ENCODE results near the gene MRPS6.

The MRPS6 gene

DNA sequence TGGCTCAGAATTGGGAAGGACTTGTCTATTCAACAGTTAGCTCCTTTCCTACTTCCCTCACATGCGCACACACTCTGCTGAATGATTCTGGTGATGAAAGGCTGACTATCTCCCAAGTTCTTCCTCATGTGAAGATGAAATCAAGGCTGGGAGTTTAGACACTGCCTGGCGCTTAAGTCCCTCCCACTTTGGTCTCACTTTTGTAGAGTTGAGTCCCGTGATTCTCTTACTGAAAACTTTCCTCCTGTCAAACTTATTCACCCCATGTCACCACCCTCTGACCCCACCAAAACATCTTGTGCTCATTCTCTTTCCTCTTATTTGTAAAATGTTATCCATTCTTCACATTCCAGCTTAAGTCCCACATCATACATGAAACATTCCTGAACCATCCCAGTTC, 8.4 kb upstream of the MRPS6 start:
- H3K4me1 ChIP-seq (ENCODE audit: control insufficient read depth, insufficient read depth, low read length): no peaks in the 10 kb centered on the region
- no peaks in the 10 kb centered on the region for H3K36me3 ChIP-seq (ENCODE audit: control insufficient read depth, insufficient read depth, low read length)
- H3K27me3 ChIP-seq (ENCODE audit: control insufficient read depth, insufficient read depth, low read length): no peaks in the 10 kb centered on the region
- no peaks in the 10 kb centered on the region for H3K9me3 ChIP-seq (ENCODE audit: control insufficient read depth, insufficient read depth, low read length)
- no peak overlapping the region for H3K27ac ChIP-seq (ENCODE audit: low read length)
- H3K4me3 ChIP-seq (ENCODE audit: low read length): no peak overlapping the region
- no CpG with 5 or more reads among the region's 3 CpGs for WGBS (ENCODE audit: insufficient coverage, insufficient read length)
- no peak for DNase-seq (ENCODE audit: low read depth, low spot score)

DNA sequence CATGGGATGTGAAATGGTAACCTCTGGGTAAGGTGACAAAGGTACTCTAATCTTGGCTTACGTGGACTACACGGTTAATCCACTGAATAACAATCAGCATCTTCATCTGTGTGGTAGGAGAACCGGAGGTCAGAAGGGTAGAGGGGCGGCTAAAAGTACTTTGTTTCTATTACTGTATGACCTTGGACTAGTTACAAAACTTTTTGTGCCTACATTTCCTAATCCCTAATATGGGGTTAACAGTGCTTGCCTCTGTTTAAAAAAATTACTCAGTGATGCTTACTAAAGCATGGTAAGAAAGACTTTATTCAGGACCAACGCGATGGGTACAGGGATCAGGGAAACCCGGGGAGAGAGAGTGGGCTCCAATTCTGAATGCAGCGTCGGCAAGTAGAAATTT, 1.7 kb upstream of the MRPS6 start:
- H3K36me3 ChIP-seq (ENCODE audit: control insufficient read depth, insufficient read depth, low read length): no peaks in the 10 kb centered on the region
- no CpG with 5 or more reads among the region's 9 CpGs for WGBS (ENCODE audit: insufficient coverage, insufficient read length)

DNA sequence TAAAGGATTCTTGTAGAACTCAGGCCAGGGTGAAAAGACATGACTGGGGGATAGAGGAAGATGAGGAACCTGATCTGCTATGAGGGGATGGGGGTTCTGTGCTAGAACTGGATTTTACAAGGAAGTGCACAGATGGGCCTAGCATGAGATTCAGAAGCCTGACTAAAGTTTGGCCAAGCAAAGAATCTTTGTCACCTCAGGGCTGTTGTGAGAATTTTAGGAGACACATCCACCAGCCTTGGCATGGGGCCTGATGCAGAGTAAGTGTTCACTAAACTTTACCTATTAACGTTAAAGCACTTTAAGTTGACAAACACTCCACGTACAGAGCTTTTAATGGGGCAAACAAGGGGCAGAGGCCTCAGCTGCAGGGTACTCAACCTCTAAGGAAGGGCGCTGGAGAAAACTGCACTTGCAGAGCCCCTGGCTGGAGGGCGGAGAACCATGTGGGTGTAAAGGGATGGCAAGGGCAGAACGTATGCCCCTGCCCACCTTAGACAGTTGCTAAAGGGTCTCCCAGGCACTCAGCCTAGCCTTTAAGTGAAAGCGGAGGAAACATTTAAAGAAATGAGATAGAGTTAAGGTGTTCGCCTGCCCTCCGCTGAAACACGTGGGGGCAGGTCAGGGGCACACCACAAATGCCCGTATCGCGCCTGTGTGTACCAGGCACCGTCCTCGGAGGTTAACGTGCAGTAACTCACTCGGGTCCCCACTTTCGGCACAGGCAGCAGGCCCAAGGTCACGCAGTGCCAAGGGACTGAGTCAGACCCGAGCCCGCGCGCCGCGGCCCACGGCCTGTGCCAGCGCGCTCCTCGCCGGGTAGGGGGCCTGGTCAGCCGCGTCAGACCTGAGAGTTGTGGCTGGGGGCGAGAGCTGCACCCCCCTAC, 990 bp upstream of the MRPS6 start:
- DNase-seq (ENCODE audit: low read depth, low spot score): no peak
- H3K9me3 ChIP-seq (ENCODE audit: control insufficient read depth, insufficient read depth, low read length): no peaks in the 10 kb centered on the region
- H3K36me3 ChIP-seq (ENCODE audit: control insufficient read depth, insufficient read depth, low read length): no peaks in the 10 kb centered on the region
- H3K27ac ChIP-seq (ENCODE audit: low read length): no peak overlapping the region
- peaks cover 5% of the 10 kb centered on the region; the same call in 1 of the 2 replicates for H3K4me1 ChIP-seq (ENCODE audit: control insufficient read depth, insufficient read depth, low read length)
- no CpG with 5 or more reads among the region's 32 CpGs for WGBS (ENCODE audit: insufficient coverage, insufficient read length)
- 0 out of 2 replicates have a peak, but pooled peaks cover 2% of the 10 kb centered on the region for H3K27me3 ChIP-seq (ENCODE audit: control insufficient read depth, insufficient read depth, low read length)
- peak overlapping the region; percentile 48; the same call in 1 of the 2 replicates for H3K4me3 ChIP-seq (ENCODE audit: low read length)

More for the DNA sequence above, 1.7 kb upstream of the MRPS6 start:
- Histone ChIP-seq H3K4me3 (ENCODE audit: low read length) (no peak overlapping the region), H3K4me1 (ENCODE audit: control insufficient read depth, insufficient read depth, low read length) (peaks cover 4% of the 10 kb centered on the region; the same call in 1 of the 2 replicates), H3K27ac (ENCODE audit: low read length) (no peak overlapping the region), H3K9me3 (ENCODE audit: control insufficient read depth, insufficient read depth, low read length) (no peaks in the 10 kb centered on the region), H3K27me3 (ENCODE audit: control insufficient read depth, insufficient read depth, low read length) (0 out of 2 replicates have a peak, but pooled peaks cover 2% of the 10 kb centered on the region)
- no peak for DNase-seq (ENCODE audit: low read depth, low spot score)

DNA sequence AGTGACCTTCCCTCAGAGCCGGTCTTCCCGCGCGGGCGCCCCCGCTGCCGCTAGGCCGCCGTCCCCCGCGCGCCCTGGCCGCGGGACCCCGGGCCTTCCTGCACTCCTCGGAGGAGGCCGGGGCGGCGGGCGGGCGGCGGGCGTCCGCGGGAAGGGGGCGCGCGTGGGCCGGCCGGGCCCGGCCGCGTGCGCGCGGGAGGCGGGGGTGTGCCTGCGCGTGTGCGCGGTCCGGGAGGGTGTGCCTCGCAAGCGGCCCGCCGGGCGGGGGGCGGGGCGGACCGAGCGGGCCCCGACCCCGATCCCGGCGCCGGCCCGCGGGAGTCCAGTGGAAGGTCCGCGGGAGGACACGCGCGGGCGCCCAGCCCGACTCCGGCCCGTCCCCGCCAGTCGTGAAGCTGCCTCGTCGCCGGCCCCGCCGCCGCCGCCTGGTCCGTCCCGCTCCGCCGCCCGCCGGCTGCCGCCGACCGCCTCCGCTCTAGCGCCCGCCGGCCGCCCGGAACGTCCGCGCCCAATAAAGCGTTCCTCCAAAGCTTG, 438 bp downstream of the MRPS6 start:
- Histone ChIP-seq H3K4me1 (ENCODE audit: control insufficient read depth, insufficient read depth, low read length) (peaks cover 5% of the 10 kb centered on the region; the same call in 1 of the 2 replicates), H3K27ac (ENCODE audit: low read length) (no peak overlapping the region), H3K27me3 (ENCODE audit: control insufficient read depth, insufficient read depth, low read length) (0 out of 2 replicates have a peak, but pooled peaks cover 2% of the 10 kb centered on the region), H3K9me3 (ENCODE audit: control insufficient read depth, insufficient read depth, low read length) (no peaks in the 10 kb centered on the region), H3K4me3 (ENCODE audit: low read length) (peak overlapping the region; percentile 88), H3K36me3 (ENCODE audit: control insufficient read depth, insufficient read depth, low read length) (no peaks in the 10 kb centered on the region)
- WGBS (ENCODE audit: insufficient coverage, insufficient read length): no CpG with 5 or more reads among the region's 95 CpGs
- no peak for DNase-seq (ENCODE audit: low read depth, low spot score)

DNA sequence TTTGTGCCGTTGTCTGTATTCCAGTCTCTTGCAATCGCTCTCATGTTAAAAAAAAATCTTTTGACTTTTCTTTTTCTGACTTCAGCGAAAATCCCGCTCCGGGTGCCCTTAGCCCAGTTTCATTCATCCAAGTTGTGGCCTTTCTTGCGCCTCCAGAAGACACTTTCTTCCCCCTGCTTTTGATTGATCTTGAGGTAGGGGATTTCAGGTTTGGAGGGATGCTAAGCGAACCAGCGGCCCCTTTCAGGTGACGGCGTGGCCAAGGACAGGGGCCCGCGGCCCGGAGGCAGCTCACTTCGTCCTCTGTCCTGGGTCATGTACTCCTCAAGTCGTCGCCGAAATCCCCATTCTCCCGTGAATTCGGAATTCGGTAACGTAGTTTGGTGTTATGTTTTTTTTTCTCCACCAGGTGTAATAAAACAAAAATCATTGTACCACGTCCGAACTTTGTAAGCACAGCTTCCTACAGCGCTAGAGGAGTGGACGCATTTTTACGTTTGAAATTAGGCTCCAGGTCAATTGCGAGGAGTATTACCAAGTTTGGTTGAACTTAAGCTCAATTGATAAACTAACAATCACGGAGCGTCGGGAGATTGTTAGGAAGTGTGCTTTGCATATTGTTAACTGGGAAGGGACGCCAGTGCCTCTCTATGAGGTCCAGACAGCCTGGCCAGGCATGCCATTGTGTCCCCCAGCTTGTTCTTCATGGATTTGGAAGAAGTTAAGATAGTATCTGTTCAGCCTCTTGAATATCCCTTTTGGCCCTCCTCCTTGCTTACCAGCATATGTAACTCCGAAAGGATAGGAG, 1.1 kb downstream of the MRPS6 start:
- H3K36me3 ChIP-seq (ENCODE audit: control insufficient read depth, insufficient read depth, low read length): no peaks in the 10 kb centered on the region
- no CpG with 5 or more reads among the region's 32 CpGs for WGBS (ENCODE audit: insufficient coverage, insufficient read length)
- H3K4me3 ChIP-seq (ENCODE audit: low read length): peak overlapping the region; percentile 88; the same call in 1 of the 2 replicates
- H3K27me3 ChIP-seq (ENCODE audit: control insufficient read depth, insufficient read depth, low read length): 0 out of 2 replicates have a peak, but pooled peaks cover 2% of the 10 kb centered on the region
- no peaks in the 10 kb centered on the region for H3K9me3 ChIP-seq (ENCODE audit: control insufficient read depth, insufficient read depth, low read length)
- peaks cover 5% of the 10 kb centered on the region; the same call in 1 of the 2 replicates for H3K4me1 ChIP-seq (ENCODE audit: control insufficient read depth, insufficient read depth, low read length)
- H3K27ac ChIP-seq (ENCODE audit: low read length): no peak overlapping the region
- no peak for DNase-seq (ENCODE audit: low read depth, low spot score)

DNA sequence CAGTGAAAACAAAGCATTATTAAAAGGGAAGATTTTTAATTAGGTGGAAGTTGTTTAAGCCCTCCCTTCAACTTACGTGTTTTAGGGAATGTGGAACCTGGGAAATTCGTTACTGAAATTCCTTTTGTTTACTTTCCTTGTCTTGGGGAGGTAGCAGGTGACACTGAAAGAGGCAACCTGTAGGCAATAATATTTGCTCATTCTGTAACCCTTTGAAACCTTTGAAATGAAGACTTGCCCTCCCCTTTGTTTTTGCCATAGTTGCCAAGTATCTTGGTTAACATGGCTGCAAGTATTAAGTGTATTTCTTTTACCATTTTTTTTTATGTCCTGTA, 1.7 kb downstream of the MRPS6 start:
- Histone ChIP-seq H3K4me3 (ENCODE audit: low read length) (peak overlapping the region; percentile 88; the same call in 1 of the 2 replicates), H3K27ac (ENCODE audit: low read length) (no peak overlapping the region), H3K4me1 (ENCODE audit: control insufficient read depth, insufficient read depth, low read length) (peaks cover 5% of the 10 kb centered on the region; the same call in 1 of the 2 replicates), H3K36me3 (ENCODE audit: control insufficient read depth, insufficient read depth, low read length) (no peaks in the 10 kb centered on the region; the same call in 1 of the 2 replicates), H3K9me3 (ENCODE audit: control insufficient read depth, insufficient read depth, low read length) (no peaks in the 10 kb centered on the region), H3K27me3 (ENCODE audit: control insufficient read depth, insufficient read depth, low read length) (0 out of 2 replicates have a peak, but pooled peaks cover 2% of the 10 kb centered on the region)
- no CpG with 5 or more reads among the region's 2 CpGs for WGBS (ENCODE audit: insufficient coverage, insufficient read length)
- DNase-seq (ENCODE audit: low read depth, low spot score): no peak

DNA sequence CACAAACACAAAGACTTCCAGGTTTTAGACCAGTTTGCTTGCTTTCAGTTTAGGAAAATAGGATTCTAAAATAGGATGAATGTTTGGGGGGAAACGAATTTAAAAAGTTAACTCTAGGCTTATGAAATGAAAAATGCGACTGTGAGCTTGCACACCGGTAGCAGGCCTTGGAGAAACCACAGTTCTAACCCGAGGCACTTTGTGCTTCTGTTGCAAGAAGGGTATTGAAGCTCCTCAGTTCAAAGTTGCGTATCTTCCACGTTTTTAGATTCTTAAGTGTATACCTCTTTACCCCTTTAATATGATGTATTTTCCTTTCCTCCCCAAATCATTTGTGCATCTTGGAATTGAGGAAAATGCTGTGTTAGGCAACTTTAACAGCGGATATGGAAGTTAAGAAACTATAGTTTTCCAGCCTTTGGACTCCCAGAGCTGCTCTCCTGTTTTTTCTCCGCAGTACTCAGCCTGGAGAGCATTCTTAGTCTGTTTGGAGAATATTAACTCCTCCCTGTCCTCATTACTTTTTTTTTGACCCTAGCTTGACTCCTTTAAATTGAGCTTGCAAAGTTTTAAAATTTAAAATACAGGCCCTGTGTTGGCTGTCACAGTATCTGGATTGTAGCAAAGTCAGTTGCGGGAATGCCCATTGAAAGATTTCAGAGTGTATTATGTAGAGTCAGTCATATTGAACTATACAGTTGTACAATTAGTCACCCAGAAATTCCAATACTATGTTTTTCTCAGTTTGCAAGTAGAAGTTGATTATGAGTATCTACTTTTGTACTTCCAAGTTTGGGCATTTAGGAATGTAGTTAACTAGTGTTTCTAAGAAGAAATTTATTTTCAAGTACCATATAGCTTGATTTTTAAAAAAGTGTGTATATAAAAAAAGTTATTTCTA, 2.6 kb downstream of the MRPS6 start:
- no peaks in the 10 kb centered on the region for H3K9me3 ChIP-seq (ENCODE audit: control insufficient read depth, insufficient read depth, low read length)
- H3K27ac ChIP-seq (ENCODE audit: low read length): no peak overlapping the region
- H3K4me1 ChIP-seq (ENCODE audit: control insufficient read depth, insufficient read depth, low read length): peaks cover 5% of the 10 kb centered on the region; the same call in 1 of the 2 replicates
- H3K27me3 ChIP-seq (ENCODE audit: control insufficient read depth, insufficient read depth, low read length): 0 out of 2 replicates have a peak, but pooled peaks cover 2% of the 10 kb centered on the region
- H3K36me3 ChIP-seq (ENCODE audit: control insufficient read depth, insufficient read depth, low read length): no peaks in the 10 kb centered on the region; the same call in 1 of the 2 replicates
- no peak for DNase-seq (ENCODE audit: low read depth, low spot score)
- WGBS (ENCODE audit: insufficient coverage, insufficient read length): 100% methylated on average over 1 of the region's 9 CpGs
- no peak overlapping the region for H3K4me3 ChIP-seq (ENCODE audit: low read length)

DNA sequence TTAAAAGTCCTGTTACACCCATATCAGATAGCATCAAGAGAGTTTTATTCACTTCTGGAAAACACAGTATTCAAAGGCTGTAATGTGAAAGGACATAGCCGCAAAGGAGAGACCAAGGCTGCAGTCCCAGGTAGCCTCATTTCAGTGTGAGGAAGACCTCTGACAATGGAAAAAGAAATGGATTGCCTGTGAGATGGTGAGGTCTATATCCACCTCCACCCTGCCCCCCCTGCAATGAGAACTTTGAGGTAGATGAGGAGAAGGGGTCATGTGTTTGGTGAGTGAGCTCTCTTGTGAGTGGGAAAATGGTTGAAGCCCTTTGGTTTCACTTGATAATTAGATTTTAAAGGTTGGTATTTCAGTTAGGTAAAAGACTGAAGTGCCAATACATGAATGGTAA, 3.5 kb downstream of the MRPS6 start:
- 0 out of 2 replicates have a peak, but pooled peaks cover 2% of the 10 kb centered on the region for H3K27me3 ChIP-seq (ENCODE audit: control insufficient read depth, insufficient read depth, low read length)
- no peak overlapping the region for H3K4me3 ChIP-seq (ENCODE audit: low read length)
- no peak overlapping the region for H3K27ac ChIP-seq (ENCODE audit: low read length)
- no peaks in the 10 kb centered on the region for H3K9me3 ChIP-seq (ENCODE audit: control insufficient read depth, insufficient read depth, low read length)
- H3K36me3 ChIP-seq (ENCODE audit: control insufficient read depth, insufficient read depth, low read length): no peaks in the 10 kb centered on the region; the same call in 1 of the 2 replicates
- H3K4me1 ChIP-seq (ENCODE audit: control insufficient read depth, insufficient read depth, low read length): peaks cover 5% of the 10 kb centered on the region; the same call in 1 of the 2 replicates
- no peak for DNase-seq (ENCODE audit: low read depth, low spot score)
- WGBS (ENCODE audit: insufficient coverage, insufficient read length): no CpG with 5 or more reads among the region's 1 CpG

DNA sequence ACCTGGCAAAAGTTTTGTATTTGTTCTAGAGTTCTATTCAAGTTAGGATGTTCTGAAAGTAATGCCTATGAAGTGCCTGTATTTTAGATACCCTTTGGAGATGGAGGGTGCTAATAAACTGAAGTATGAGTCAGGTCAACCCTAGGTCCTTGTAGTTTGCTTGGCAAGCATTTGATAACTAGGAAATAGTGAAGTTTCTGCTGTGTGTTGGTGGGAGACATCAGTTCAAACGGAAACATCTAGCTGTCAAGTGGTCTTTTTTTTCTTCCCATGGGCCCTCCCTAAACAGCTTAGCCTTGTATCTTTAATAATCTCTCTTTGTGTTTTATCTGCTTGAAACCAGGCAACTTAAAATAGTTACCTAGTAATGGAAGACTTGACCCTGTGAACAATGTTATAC, 4.5 kb downstream of the MRPS6 start:
- Histone ChIP-seq H3K27ac (ENCODE audit: low read length) (no peak overlapping the region), H3K4me3 (ENCODE audit: low read length) (no peak overlapping the region), H3K9me3 (ENCODE audit: control insufficient read depth, insufficient read depth, low read length) (no peaks in the 10 kb centered on the region), H3K27me3 (ENCODE audit: control insufficient read depth, insufficient read depth, low read length) (no peaks in the 10 kb centered on the region), H3K36me3 (ENCODE audit: control insufficient read depth, insufficient read depth, low read length) (no peaks in the 10 kb centered on the region; the same call in 1 of the 2 replicates), H3K4me1 (ENCODE audit: control insufficient read depth, insufficient read depth, low read length) (0 out of 2 replicates have a peak, but pooled peaks cover 1% of the 10 kb centered on the region)
- DNase-seq (ENCODE audit: low read depth, low spot score): no peak
- WGBS (ENCODE audit: insufficient coverage, insufficient read length): no CpG with 5 or more reads among the region's 1 CpG
